GM10266 (cell line): ENCODE data around the gene HNRNPA3.
"Not testable (repeated sequence)": the region's sequence is repeated elsewhere in the genome, so short reads cannot be mapped to it uniquely, and the experiment has no call there.

Experiments used
- DNase-seq: peaks from one replicate; pipeline ENCODE4 v3.0.0; 2012; ENCODE audit errors: extremely low spot score
- CTCF ChIP-seq: IDR thresholded peaks from 2 replicates; pipeline ENCODE4 v1.5.1; 2012; ENCODE audit warnings: mild to moderate bottlenecking, low read depth; ENCODE audit not compliant: control insufficient read depth, insufficient read depth; ENCODE audit errors: missing control alignments

The HNRNPA3 gene

GRCh38 chr2:177171418-177171865 lies 41.2 kb upstream of the HNRNPA3 start:
- no peak for TF ChIP-seq CTCF
- no peak for DNase-seq

GRCh38 chr2:177172034-177172880 lies 40.3 kb upstream of the HNRNPA3 start:
- DNase-seq = no peak
- no peak for TF ChIP-seq CTCF

- no peak for DNase-seq
- no peak for TF ChIP-seq CTCF
Measured at GRCh38 chr2:177174486-177174885, 38.1 kb upstream of the HNRNPA3 start.

- DNase-seq = no peak
- no peak for TF ChIP-seq CTCF
Measured at GRCh38 chr2:177175917-177176668, 36.5 kb upstream of the HNRNPA3 start.

- TF ChIP-seq CTCF = no peak
- DNase-seq = no peak
Measured at GRCh38 chr2:177178797-177179196, 33.8 kb upstream of the HNRNPA3 start.

- TF ChIP-seq CTCF = no peak
- DNase-seq = no peak
Measured at GRCh38 chr2:177179227-177179626, 33.4 kb upstream of the HNRNPA3 start.

- not testable (repeated sequence) for DNase-seq
Measured at GRCh38 chr2:177179671-177180070, 32.9 kb upstream of the HNRNPA3 start.
